ENCODE results near the gene GPSM1.

The GPSM1 gene

GRCh38 chr9:136389396-136389795, 62.1 kb downstream of the GPSM1 start:
- in situ Hi-C loops (cut with MboI; ENCODE audit: low sequenced_read_pairs), result no loop called here

- in situ Hi-C loops (cut with MboI; ENCODE audit: low sequenced_read_pairs), result no loop called here
These were observed 64.6 kb downstream of the GPSM1 start for GRCh38 chr9:136391737-136392537.

GRCh38 chr9:136392538-136393449, 65.5 kb downstream of the GPSM1 start:
- in situ Hi-C loops (cut with MboI; ENCODE audit: low sequenced_read_pairs), result no loop called here

- in situ Hi-C loops (cut with MboI; ENCODE audit: low sequenced_read_pairs), result no loop called here
These were observed 66.2 kb downstream of the GPSM1 start for GRCh38 chr9:136393531-136393930.

GRCh38 chr9:136394312-136395019, 67.1 kb downstream of the GPSM1 start:
- in situ Hi-C loops (cut with MboI; ENCODE audit: low sequenced_read_pairs), result no loop called here

- in situ Hi-C loops (cut with MboI; ENCODE audit: low sequenced_read_pairs), result no loop called here
These were observed 67.6 kb downstream of the GPSM1 start for GRCh38 chr9:136395020-136395340.

GRCh38 chr9:136395345-136396218, 68.2 kb downstream of the GPSM1 start:
- in situ Hi-C loops (cut with MboI; ENCODE audit: low sequenced_read_pairs), result no loop called here

- in situ Hi-C loops (cut with MboI; ENCODE audit: low sequenced_read_pairs), result no loop called here
These were observed 68.8 kb downstream of the GPSM1 start for GRCh38 chr9:136396219-136396515.

GRCh38 chr9:136397643-136398042, 70.3 kb downstream of the GPSM1 start:
- in situ Hi-C loops (cut with MboI; ENCODE audit: low sequenced_read_pairs), result no loop called here

- in situ Hi-C loops (cut with MboI; ENCODE audit: low sequenced_read_pairs), result no loop called here
These were observed 70.9 kb downstream of the GPSM1 start for GRCh38 chr9:136398286-136398685.

GRCh38 chr9:136399176-136400037, 72.1 kb downstream of the GPSM1 start:
- in situ Hi-C loops (cut with MboI; ENCODE audit: low sequenced_read_pairs), result no loop called here

GRCh38 chr9:136400038-136400834, 72.9 kb downstream of the GPSM1 start, which contains the start of gene SNAPC4:
Gene SNAPC4, minus strand, starts transcription at chr9:136400170. Its CDS starts 1,742 bp downstream, at chr9:136398428.
- in situ Hi-C loops (cut with MboI; ENCODE audit: low sequenced_read_pairs), result no loop called here

GRCh38 chr9:136401173-136401922, 74.0 kb downstream of the GPSM1 start:
- in situ Hi-C loops (cut with MboI; ENCODE audit: low sequenced_read_pairs), result no loop called here

GRCh38 chr9:136402067-136402466, 74.7 kb downstream of the GPSM1 start:
- in situ Hi-C loops (cut with MboI; ENCODE audit: low sequenced_read_pairs), result no loop called here

- in situ Hi-C loops (cut with MboI; ENCODE audit: low sequenced_read_pairs), result no loop called here
These were observed 76.2 kb downstream of the GPSM1 start for GRCh38 chr9:136403538-136403914.

GRCh38 chr9:136403915-136404800, 76.8 kb downstream of the GPSM1 start:
- in situ Hi-C loops (cut with MboI; ENCODE audit: low sequenced_read_pairs), result no loop called here

GRCh38 chr9:136404801-136405136, 77.4 kb downstream of the GPSM1 start:
- in situ Hi-C loops (cut with MboI; ENCODE audit: low sequenced_read_pairs), result no loop called here
